Smooth muscle cell (in vitro differentiated cells): ENCODE data around the gene TUT1. TPM values are rescaled to one million over a fixed set of nuclear protein-coding genes. Genes with fewer than 3 reads are reported as not detected.
"Not testable (repeated sequence)": the region's sequence is repeated elsewhere in the genome, so short reads cannot be mapped to it uniquely, and the experiment has no call there.

Experiments
- DNase-seq: peaks from one replicate; lab custom pipeline; 2025; ENCODE audit not compliant: unreplicated experiment; lab: John Stamatoyannopoulos, UW
- H2AFZ ChIP-seq: fragments of 200-600 bp; sonication (generic); 2 replicates; pipeline ENCODE4 v1.6.0; 2016; ENCODE audit warnings: antibody characterized with exemption, low read depth, mild to moderate bottlenecking
- H3F3A ChIP-seq: fragments of 200-600 bp; sonication (generic); 2 replicates; pipeline ENCODE4 v1.6.0; 2017; ENCODE audit warnings: antibody characterized with exemption, low read depth
- H3K27ac ChIP-seq: fragments of 200-600 bp; sonication (generic); 2 replicates; pipeline ENCODE4 v1.5.1; 2016; ENCODE audit warnings: low read depth, mild to moderate bottlenecking
- H3K27me3 ChIP-seq: fragments of 200-600 bp; sonication (generic); 2 replicates; pipeline ENCODE4 v1.6.1; 2016; ENCODE audit warnings: low read depth, mild to moderate bottlenecking
- H3K36me3 ChIP-seq: fragments of 200-600 bp; sonication (generic); 2 replicates; pipeline ENCODE4 v1.5.1; 2016; ENCODE audit warnings: low read depth
- H3K4me1 ChIP-seq: fragments of 200-600 bp; sonication (generic); 2 replicates; pipeline ENCODE4 v1.5.1; 2016; ENCODE audit warnings: low read depth
- H3K4me2 ChIP-seq: fragments of 200-600 bp; sonication (generic); 2 replicates; pipeline ENCODE4 v1.6.0; 2016; ENCODE audit warnings: mild to moderate bottlenecking
- H3K4me3 ChIP-seq: fragments of 200-600 bp; sonication (generic); 2 replicates; pipeline ENCODE4 v1.5.1; 2016; ENCODE audit warnings: mild to moderate bottlenecking
- H3K79me2 ChIP-seq: fragments of 200-600 bp; sonication (generic); 2 replicates; pipeline ENCODE4 v1.6.0; 2016; ENCODE audit warnings: low read depth, mild to moderate bottlenecking
- H3K9ac ChIP-seq: fragments of 200-600 bp; sonication (generic); 2 replicates; pipeline ENCODE4 v1.6.0; 2016; ENCODE audit warnings: low read depth
- H3K9me3 ChIP-seq: fragments of 200-600 bp; sonication (generic); replicated peaks from 2 replicates; pipeline ENCODE4 v1.5.1; 2016; ENCODE audit warnings: low read depth
- H4K20me1 ChIP-seq: fragments of 200-600 bp; sonication (generic); 2 replicates; pipeline ENCODE4 v1.6.0; 2016; ENCODE audit warnings: low read depth
- CTCF ChIP-seq: fragments of 200-600 bp; sonication (generic); IDR thresholded peaks from 2 replicates; pipeline ENCODE4 v1.5.1; 2017; ENCODE audit warnings: borderline replicate concordance, mild to moderate bottlenecking, antibody characterized with exemption; ENCODE audit not compliant: insufficient read depth, poor library complexity, severe bottlenecking
- WGBS: methylation state at CpG from one replicate; pipeline ENCODE4 v1.1.7; 2016; ENCODE audit warnings: low lambda C conversion rate; 5-methylcytosine and 5-hydroxymethylcytosine counted together
- polyA plus RNA-seq: library from polyadenylated mRNA; unstranded; fragments of >200 nt; fragmentation: Nextera tagmentation; extraction: Ambion mirVana; gene quantifications from 2 replicates; pipeline ENCODE4 v1.2.1, GENCODE V29; 2016
- total RNA-seq: library from RNA; depleted of rRNA; stranded (reverse); fragments of >200 nt; gene quantifications from 2 replicates; pipeline ENCODE4 v1.2.3, GENCODE V29; 2014

TUT1 gene
- total and polyA plus RNA-seq, 2 experiments from 2014 or later = 3.0 to 15.9 TPM

GRCh38 chr11:62560566-62561103 lies 30.7 kb downstream of the TUT1 start:
- DNase-seq = peak; percentile 38
- TF ChIP-seq CTCF = peak; percentile 81
- H3K9me3 ChIP-seq = no peaks in the 10 kb centered on the region
- peak overlapping the region; percentile 88 for H3K27ac ChIP-seq
- peaks cover 23% of the 10 kb centered on the region for H3K4me1 ChIP-seq
- peaks cover 7% of the 10 kb centered on the region for H3K36me3 ChIP-seq
- H2AFZ ChIP-seq = no peak overlapping the region
- H3K27me3 ChIP-seq = no peaks in the 10 kb centered on the region
- H3K9ac ChIP-seq = peak overlapping the region; percentile 28
- 20% methylated on average over 2 of the region's 2 CpGs for WGBS
- H3F3A ChIP-seq = peaks cover 68% of the 10 kb centered on the region
- no peak overlapping the region for H3K4me3 ChIP-seq
- peaks cover 24% of the 10 kb centered on the region for H3K79me2 ChIP-seq
- H4K20me1 ChIP-seq = peaks cover 71% of the 10 kb centered on the region
- H3K4me2 ChIP-seq = peak overlapping the region; percentile 69

- not testable (repeated sequence) for H3K9me3 ChIP-seq, H2AFZ ChIP-seq, H3K36me3 ChIP-seq, H3K4me2 ChIP-seq, H3K27me3 ChIP-seq, DNase-seq, H3K4me3 ChIP-seq, H3K9ac ChIP-seq
- peaks cover 62% of the 10 kb centered on the region for H3F3A ChIP-seq
- 80% methylated on average over 5 of the region's 5 CpGs for WGBS
- peaks cover 30% of the 10 kb centered on the region for H3K4me1 ChIP-seq
- peaks cover 15% of the 10 kb centered on the region for H3K79me2 ChIP-seq
- H4K20me1 ChIP-seq = peaks cover 62% of the 10 kb centered on the region
- peak overlapping the region; percentile 49 for H3K27ac ChIP-seq
These were observed 31.7 kb downstream of the TUT1 start for GRCh38 chr11:62559626-62560025.

GRCh38 chr11:62559204-62559603 lies 32.1 kb downstream of the TUT1 start:
- Histone ChIP-seq H3K4me2 (no peak overlapping the region), H3K27me3 (no peaks in the 10 kb centered on the region), H3K4me1 (peaks cover 34% of the 10 kb centered on the region), H3K36me3 (no peaks in the 10 kb centered on the region), H2AFZ (no peak overlapping the region), H3F3A (peaks cover 66% of the 10 kb centered on the region), H4K20me1 (peaks cover 62% of the 10 kb centered on the region), H3K9me3 (no peaks in the 10 kb centered on the region), H3K4me3 (no peak overlapping the region), H3K27ac (peak overlapping the region; percentile 49), H3K9ac (no peak overlapping the region), H3K79me2 (peaks cover 15% of the 10 kb centered on the region)
- 80% methylated on average over 8 of the region's 8 CpGs for WGBS
- no peak for DNase-seq
- no peak for TF ChIP-seq CTCF

- H4K20me1 ChIP-seq = peaks cover 58% of the 10 kb centered on the region
These were observed 32.7 kb downstream of the TUT1 start for GRCh38 chr11:62558669-62559068.

More at GRCh38 chr11:62558669-62559068, 32.7 kb downstream of the TUT1 start:
- Histone ChIP-seq H3K27me3 (no peaks in the 10 kb centered on the region), H3F3A (peaks cover 66% of the 10 kb centered on the region), H3K4me1 (peaks cover 38% of the 10 kb centered on the region), H3K9me3 (no peaks in the 10 kb centered on the region), H3K9ac (no peak overlapping the region), H2AFZ (no peak overlapping the region), H3K4me2 (no peak overlapping the region), H3K4me3 (no peak overlapping the region), H3K79me2 (peaks cover 12% of the 10 kb centered on the region), H3K36me3 (no peaks in the 10 kb centered on the region), H3K27ac (peak overlapping the region; percentile 49)
- no peak for DNase-seq
- no peak for TF ChIP-seq CTCF
- WGBS = 66% methylated on average over 9 of the region's 9 CpGs
